AG20443 (cell line): ENCODE measurements around the gene TERC.
A peak's percentile ranks its signal among the peaks of the same experiment; 100 is the strongest.
"Not testable (repeated sequence)": the region's sequence is repeated elsewhere in the genome, so short reads cannot be mapped to it uniquely, and the experiment has no call there.

Experiments
- DNase-seq: peaks from one replicate; pipeline ENCODE4 v3.0.0; 2012; ENCODE audit warnings: low spot score, mixed read lengths

TERC gene

GRCh38 chr3:169771497-169772304 is 6.8 kb upstream of the TERC start:
- DNase-seq = peak; percentile 28

- DNase-seq = peak; percentile 61
Measured at GRCh38 chr3:169769287-169770181, 4.7 kb upstream of the TERC start, which contains the start of gene ACTRT3. ACTRT3 (minus strand) TSS chr3:169769561; CDS start chr3:169769520, 41 bp downstream.

GRCh38 chr3:169764312-169764881 is 463 bp downstream of the TERC start:
- DNase-seq = peak; percentile 55

GRCh38 chr3:169760479-169760878 is 4.4 kb downstream of the TERC start:
- no peak for DNase-seq

GRCh38 chr3:169759256-169759655 is 5.6 kb downstream of the TERC start:
- DNase-seq = no peak

GRCh38 chr3:169758359-169758994 is 6.4 kb downstream of the TERC start:
- no peak for DNase-seq

GRCh38 chr3:169755488-169755887 is 9.4 kb downstream of the TERC start:
- DNase-seq = no peak

- no peak for DNase-seq
Measured at GRCh38 chr3:169754711-169755110, 10.1 kb downstream of the TERC start.

GRCh38 chr3:169751875-169752274 is 13.0 kb downstream of the TERC start:
- no peak for DNase-seq

GRCh38 chr3:169750665-169751064 is 14.2 kb downstream of the TERC start:
- DNase-seq = no peak

- no peak for DNase-seq
Measured at GRCh38 chr3:169748670-169749069, 16.2 kb downstream of the TERC start.

- no peak for DNase-seq
Measured at GRCh38 chr3:169746924-169747323, 17.9 kb downstream of the TERC start.

- DNase-seq = no peak
Measured at GRCh38 chr3:169744366-169745054, 20.4 kb downstream of the TERC start.

GRCh38 chr3:169739067-169739466 is 25.8 kb downstream of the TERC start:
- no peak for DNase-seq

- not testable (repeated sequence) for DNase-seq
Measured at GRCh38 chr3:169731857-169732256, 33.0 kb downstream of the TERC start.

- no peak for DNase-seq
Measured at GRCh38 chr3:169722724-169723123, 42.1 kb downstream of the TERC start.

- DNase-seq = not testable (repeated sequence)
Measured at GRCh38 chr3:169718415-169718814, 46.4 kb downstream of the TERC start.
